Liver (tissue), 9 donors: ENCODE measurements around the gene PPP1R12C. TPM values are rescaled to one million over a fixed set of nuclear protein-coding genes. Genes with fewer than 3 reads are reported as not detected.

Experiments
- DNase-seq: peaks from one replicate; pipeline ENCODE4 v3.0.0-alpha.2; 2017; ENCODE audit warnings: low spot score
- H3K27ac ChIP-seq, 2 donors: one replicate each; pipeline ENCODE4 v1.7.0; 2013; ENCODE audit warnings: inconsistent platforms in 2 of 2, low read length in 2 of 2, control low read depth in 1 of 2, low read depth in 1 of 2, mild to moderate bottlenecking in 1 of 2
- H3K27me3 ChIP-seq, 4 donors: one replicate each; pipeline versions ENCODE4 v1.6.1 to v1.7.0; 2013; ENCODE audit warnings: low read length in 3 of 4, inconsistent platforms in 1 of 4, mild to moderate bottlenecking in 1 of 4, moderate library complexity in 1 of 4; ENCODE audit not compliant: control insufficient read depth in 4 of 4, insufficient read depth in 4 of 4
- H3K36me3 ChIP-seq, 4 donors: one replicate each; pipeline versions ENCODE4 v1.6.1 to v1.7.0; 2013; ENCODE audit warnings: low read length in 3 of 4, mild to moderate bottlenecking in 3 of 4, low read depth in 1 of 4, moderate library complexity in 1 of 4; ENCODE audit not compliant: control insufficient read depth in 4 of 4, insufficient read depth in 3 of 4
- H3K4me1 ChIP-seq, 4 donors: one replicate each; pipeline versions ENCODE4 v1.6.1 to v1.7.0; 2013; ENCODE audit warnings: low read length in 3 of 4, mild to moderate bottlenecking in 3 of 4, moderate library complexity in 1 of 4; ENCODE audit not compliant: control insufficient read depth in 4 of 4, insufficient read depth in 4 of 4
- H3K4me3 ChIP-seq, 3 donors: one replicate each; pipeline versions ENCODE4 v1.6.1 to v1.7.0; 2013; ENCODE audit warnings: low read length in 3 of 3, control low read depth in 1 of 3, low read depth in 1 of 3, mild to moderate bottlenecking in 1 of 3
- H3K9ac ChIP-seq, 2 donors: one replicate each; pipeline ENCODE4 v1.7.0; 2013; ENCODE audit warnings: low read length in 2 of 2, mild to moderate bottlenecking in 2 of 2, moderate library complexity in 2 of 2, control low read depth in 1 of 2, low read depth in 1 of 2
- H3K9me3 ChIP-seq, 4 donors: one replicate each; pipeline versions ENCODE4 v1.6.1 to v1.7.0; 2013; ENCODE audit warnings: low read length in 3 of 4; ENCODE audit not compliant: control insufficient read depth in 4 of 4
- CTCF ChIP-seq: fragments of 150-350 bp; IDR thresholded peaks from 2 replicates; pipeline ENCODE4 v1.5.1; 2017; ENCODE audit warnings: improper control_type of control experiment, low read depth, low read length; ENCODE audit not compliant: missing input control
- EGR1 ChIP-seq, 2 donors: IDR thresholded peaks; 2 replicates each; pipeline ENCODE4 v1.6.1; 2016 to 2018; ENCODE audit warnings: antibody characterized with exemption in 2 of 2, low read depth in 2 of 2
- FOXA1 ChIP-seq: IDR thresholded peaks from 2 replicates; pipeline ENCODE4 v1.6.1; 2016; ENCODE audit warnings: antibody characterized with exemption
- FOXA2 ChIP-seq: IDR thresholded peaks from 2 replicates; pipeline ENCODE4 v1.6.1; 2016; ENCODE audit warnings: antibody characterized with exemption
- GABPA ChIP-seq, 2 donors: IDR thresholded peaks in 1 of 2; conservative IDR thresholded peaks in 1 of 2; 2 replicates each; pipeline ENCODE4 v1.6.1; 2016; ENCODE audit warnings: antibody characterized with exemption in 2 of 2, mild to moderate bottlenecking in 1 of 2, moderate library complexity in 1 of 2
- HNF4A ChIP-seq, 2 donors: conservative IDR thresholded peaks; 2 replicates each; pipeline ENCODE4 v1.6.1; 2016; ENCODE audit warnings: antibody characterized with exemption in 2 of 2, mild to moderate bottlenecking in 2 of 2
- HNF4G ChIP-seq: IDR thresholded peaks from 2 replicates; pipeline ENCODE4 v1.6.1; 2016; ENCODE audit warnings: antibody characterized with exemption
- MAX ChIP-seq: IDR thresholded peaks from 2 replicates; pipeline ENCODE4 v1.6.1; 2016; ENCODE audit warnings: antibody characterized with exemption
- NR2F2 ChIP-seq: IDR thresholded peaks from 2 replicates; pipeline ENCODE4 v1.6.1; 2016; ENCODE audit warnings: antibody characterized with exemption
- RAD21 ChIP-seq, 2 donors: IDR thresholded peaks; 2 replicates each; pipeline ENCODE4 v1.6.1; 2016; ENCODE audit warnings: antibody characterized with exemption in 2 of 2, mild to moderate bottlenecking in 2 of 2
- REST ChIP-seq: IDR thresholded peaks from 2 replicates; pipeline ENCODE4 v1.6.1; 2016; ENCODE audit warnings: antibody characterized with exemption, mild to moderate bottlenecking
- RXRA ChIP-seq, 2 donors: IDR thresholded peaks; 2 replicates each; pipeline ENCODE4 v1.6.1; 2017 to 2018; ENCODE audit warnings: antibody characterized with exemption in 2 of 2, mild to moderate bottlenecking in 1 of 2
- SP1 ChIP-seq: IDR thresholded peaks from 2 replicates; pipeline ENCODE4 v1.6.1; 2018; ENCODE audit warnings: antibody characterized with exemption, mild to moderate bottlenecking
- YY1 ChIP-seq: IDR thresholded peaks from 2 replicates; pipeline ENCODE4 v1.6.1; 2016; ENCODE audit warnings: antibody characterized with exemption, mild to moderate bottlenecking
- WGBS: extraction: QIAGEN DNeasy Blood & Tissue Kit; methylation state at CpG from one replicate; pipeline ENCODE4 v1.1.7; 2013; 5-methylcytosine and 5-hydroxymethylcytosine counted together
- polyA plus RNA-seq, 2 donors: library from polyadenylated mRNA; stranded (reverse) in 1 of 2; unstranded in 1 of 2; fragments of 200-250 nt in 1 of 2; fragments of >200 nt in 1 of 2; fragmentation: Nextera tagmentation in 1 of 2; extraction: Ambion mirVana in 1 of 2; gene quantifications; one replicate each; pipeline versions ENCODE4 v1.2.1 to v1.2.3, GENCODE V29; 2013 to 2015
- total RNA-seq, 2 donors: library from RNA; depleted of rRNA; stranded (reverse); fragments of >200 nt; gene quantifications; one replicate each; pipeline ENCODE4 v1.2.3, GENCODE V29; 2014
- TF ChIP-seq, protein P1 (sequence below): IDR thresholded peaks from 2 replicates; pipeline ENCODE4 v1.6.1; 2016; ENCODE audit warnings: antibody characterized with exemption
- donor health status: healthy.
- donor health status: healthy.
- donor health status: healthy.
- donor health status: healthy.
- donor health status: healthy.

PPP1R12C gene
- total and polyA plus RNA-seq, 4 donors, result 7.4 to 35.8 (median 24.9) TPM

DNA sequence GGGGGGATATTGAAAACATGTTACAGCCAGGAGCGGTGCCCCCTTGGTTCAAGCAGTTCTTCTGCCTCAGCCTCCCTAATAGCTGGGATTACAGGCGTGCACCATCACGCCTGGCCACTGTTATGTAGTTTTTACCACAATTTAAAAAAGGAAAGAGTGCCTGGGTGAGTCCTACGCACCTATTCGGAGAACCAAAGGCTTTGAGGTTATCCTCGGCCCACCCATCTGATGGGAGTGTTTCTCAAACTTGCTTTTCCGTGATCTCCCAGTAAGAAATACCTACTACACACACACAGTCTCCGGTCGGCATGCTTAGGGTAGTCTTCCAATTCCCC, 75.1 kb downstream of the PPP1R12C start:
- H3K9me3 ChIP-seq, result no peaks in the 10 kb centered on the region
- TF ChIP-seq NR2F2 (no peak), RXRA (IDR thresholded peaks at IDR 0.05) (no peak), EGR1 (IDR thresholded peaks at IDR 0.05; ENCODE audit: low read depth in 2 of 2) (no peak), YY1 (no peak), FOXA2 (no peak), HNF4G (no peak), MAX (no peak), CTCF (no peak), HNF4A (conservative IDR thresholded peaks at IDR 0.05) (no peak), SP1 (no peak), REST (no peak), RAD21 (IDR thresholded peaks at IDR 0.05) (no peak), FOXA1 (no peak)
- TF ChIP-seq, protein P1, sequence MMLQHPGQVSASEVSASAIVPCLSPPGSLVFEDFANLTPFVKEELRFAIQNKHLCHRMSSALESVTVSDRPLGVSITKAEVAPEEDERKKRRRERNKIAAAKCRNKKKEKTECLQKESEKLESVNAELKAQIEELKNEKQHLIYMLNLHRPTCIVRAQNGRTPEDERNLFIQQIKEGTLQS, result no peak
- H3K27ac ChIP-seq, result no peak overlapping the region
- no peak overlapping the region for H3K4me3 ChIP-seq
- H3K9ac ChIP-seq, result no peak overlapping the region
- DNase-seq, result no peak
- 82% methylated on average over 9 of the region's 9 CpGs for WGBS
- peaks cover 10 to 36% (median 17%) of the 10 kb centered on the region in 4 donors for H3K36me3 ChIP-seq
- H3K27me3 ChIP-seq, result no peaks in the 10 kb centered on the region
- no peaks in the 10 kb centered on the region for H3K4me1 ChIP-seq

GRCh38 chr19:55041627-55042343, 75.7 kb downstream of the PPP1R12C start:
- H3K27ac ChIP-seq, result peak overlapping the region in 1 of 2 donors; percentile 0
- peak; percentile 96 for TF ChIP-seq NR2F2
- TF ChIP-seq SP1, result peak; percentile 17
- TF ChIP-seq RXRA (IDR thresholded peaks at IDR 0.05), result peak; percentile 37 to 48
- no peak for TF ChIP-seq FOXA1
- TF ChIP-seq GABPA (IDR thresholded peaks at IDR 0.05 in 1 of 2, conservative IDR thresholded peaks at IDR 0.05 in 1 of 2), result no peak
- 74% methylated on average over 30 of the region's 30 CpGs for WGBS
- no peak for DNase-seq
- H3K9ac ChIP-seq, result no peak overlapping the region
- peaks cover 10 to 31% (median 13%) of the 10 kb centered on the region in 4 donors for H3K36me3 ChIP-seq
- H3K4me3 ChIP-seq, result no peak overlapping the region
- H3K9me3 ChIP-seq, result no peaks in the 10 kb centered on the region
- H3K27me3 ChIP-seq, result no peaks in the 10 kb centered on the region
- no peaks in the 10 kb centered on the region for H3K4me1 ChIP-seq
